Breast epithelium (tissue), 3 donors: ENCODE measurements around the gene PC.

Experiments
- CTCF ChIP-seq, 3 donors: fragments of 450-650 bp; IDR thresholded peaks; one replicate each; pipeline ENCODE4 v1.5.1; 2016 to 2017; ENCODE audit warnings: antibody characterized with exemption in 3 of 3, mild to moderate bottlenecking in 3 of 3, moderate library complexity in 3 of 3
- POLR2A ChIP-seq: fragments of 450-650 bp; IDR thresholded peaks from one replicate; pipeline ENCODE4 v1.6.1; 2016; ENCODE audit warnings: antibody characterized with exemption, mild to moderate bottlenecking, moderate library complexity
- POLR2AphosphoS5 ChIP-seq, 3 donors: sonication (generic); formaldehyde crosslinking; IDR thresholded peaks; one replicate each; pipeline ENCODE4 v1.6.1; 2017; ENCODE audit warnings: antibody characterized with exemption in 3 of 3

GRCh38 chr11:66818231-66818955, 139.8 kb downstream of the PC start:
- TF ChIP-seq CTCF (IDR thresholded peaks at IDR 0.05) (no peak), POLR2A (no peak), POLR2AphosphoS5 (IDR thresholded peaks at IDR 0.05) (no peak)
